ENCODE results near the gene MYDGF. TPM values are rescaled to one million over a fixed set of nuclear protein-coding genes. Genes with fewer than 3 reads are reported as not detected.

MYDGF gene
- total and polyA plus RNA-seq, 9 of the 15 experiments (the other 6 are each of a cell fraction or from before 2014, with no cell fraction given) = 4.2 to 141 (median 82.1) TPM

- no peak for TF ChIP-seq TGIF2 (CRISPR knock-in tag; IDR thresholded peaks at IDR 0.05)
- TF ChIP-seq ATF1 (CRISPR knock-in tag; IDR thresholded peaks at IDR 0.05) = peak; percentile 58
- peak; percentile 79 for TF ChIP-seq ATF1 (tag; IDR thresholded peaks at IDR 0.05)
- no peak for TF ChIP-seq ARNT (IDR thresholded peaks at IDR 0.05)
- TF ChIP-seq TCF3 (CRISPR knock-in tag; IDR thresholded peaks at IDR 0.05) = no peak
- no peak for TF ChIP-seq COPS2 (conservative IDR thresholded peaks at IDR 0.05)
- no peak for TF ChIP-seq DMBX1 (CRISPR knock-in tag; IDR thresholded peaks at IDR 0.05; ENCODE audit: borderline replicate concordance)
- TF ChIP-seq FOXJ2 (tag; IDR thresholded peaks at IDR 0.05) = no peak
- peak; percentile 63; the same call in 1 of the 2 replicates for TF ChIP-seq TFAP4 (CRISPR knock-in tag; IDR thresholded peaks at IDR 0.05; ENCODE audit: borderline replicate concordance)
- no peak for TF ChIP-seq ZNF324 (CRISPR knock-in tag; IDR thresholded peaks at IDR 0.05)
- TF ChIP-seq CCNT2 (IDR thresholded peaks at IDR 0.05; ENCODE audit: borderline replicate concordance, extremely low read depth, insufficient read length, low read depth, low read length) = peak; percentile 70
- no peak for TF ChIP-seq GATA2 (CRISPR knock-in tag; IDR thresholded peaks at IDR 0.05)
- no peak for TF ChIP-seq EP300 (IDR thresholded peaks at IDR 0.05; ENCODE audit: low read length)
- no peak for TF ChIP-seq ZNF79 (CRISPR knock-in tag; IDR thresholded peaks at IDR 0.05; ENCODE audit: low read depth)
- no peak for TF ChIP-seq HEY1 (CRISPR knock-in tag; IDR thresholded peaks at IDR 0.05; ENCODE audit: borderline replicate concordance)
- no peak for TF ChIP-seq CREB3 (tag; conservative IDR thresholded peaks at IDR 0.05; ENCODE audit: low read depth)
- no peak for TF ChIP-seq ERF (CRISPR knock-in tag; IDR thresholded peaks at IDR 0.05)
- no peak; the same call in 1 of the 2 replicates for TF ChIP-seq GABPA (tag; conservative IDR thresholded peaks at IDR 0.05; ENCODE audit: low read depth)
- no peak for TF ChIP-seq ZNF354B (CRISPR knock-in tag; IDR thresholded peaks at IDR 0.05)
- no peak for TF ChIP-seq RERE (CRISPR knock-in tag; IDR thresholded peaks at IDR 0.05; ENCODE audit: borderline replicate concordance)
These were observed at the start of gene MYDGF (continued) for GRCh38 chr19:4669723-4670480.

Data from K562 (cell line).